K562 (cell line): ENCODE measurements around the gene RIMS3. TPM values are rescaled to one million over a fixed set of nuclear protein-coding genes. Genes with fewer than 3 reads are reported as not detected.
A peak's percentile ranks its signal among the peaks of the same experiment; 100 is the strongest.

Experiments used
- ARID3A ChIP-seq: IDR thresholded peaks from 2 replicates; pipeline ENCODE4 v1.6.1; 2012; ENCODE audit warnings: low read depth, low read length, improper control_type of control experiment, borderline replicate concordance
- CEBPZ ChIP-seq: fragments of 150-350 bp; IDR thresholded peaks from 2 replicates; pipeline ENCODE4 v1.6.1; 2014; ENCODE audit warnings: low read depth, mild to moderate bottlenecking, low read length, borderline replicate concordance
- DNMT1 ChIP-seq: fragments of 450-650 bp; IDR thresholded peaks from 2 replicates; pipeline ENCODE4 v1.6.1; 2016; ENCODE audit warnings: antibody characterized with exemption, mild to moderate bottlenecking
- DPF2 ChIP-seq: fragments of 450-650 bp; IDR thresholded peaks from 2 replicates; pipeline ENCODE4 v1.6.1; 2016
- E2F1 ChIP-seq: sonication (generic); formaldehyde crosslinking; IDR thresholded peaks from 2 replicates; pipeline ENCODE4 v1.8.1; 2023; ENCODE audit warnings: mild to moderate bottlenecking, missing genetic modification reagents, moderate library complexity
- E2F6 ChIP-seq, 2 experiments: IDR thresholded peaks; 2 replicates each; pipeline ENCODE4 v1.6.1; 2011; ENCODE audit warnings: borderline replicate concordance in 1 of 2, control low read depth in 1 of 2, low read depth in 1 of 2, low read length in 1 of 2, mild to moderate bottlenecking in 1 of 2, mixed read lengths in 1 of 2, moderate library complexity in 1 of 2; ENCODE audit not compliant: insufficient read depth in 1 of 2, insufficient read length in 1 of 2, poor library complexity in 1 of 2, severe bottlenecking in 1 of 2; ENCODE audit errors: extremely low read depth in 1 of 2
- HDAC6 ChIP-seq: IDR thresholded peaks from 2 replicates; pipeline ENCODE4 v1.6.1; 2012; ENCODE audit warnings: low read depth, mild to moderate bottlenecking, control low read depth, inconsistent platforms, low read length, moderate library complexity
- IRF9 ChIP-seq: fragments of 450-650 bp; IDR thresholded peaks from 2 replicates; pipeline ENCODE4 v1.6.1; 2016; ENCODE audit warnings: missing biosample characterization, missing genetic modification characterization
- MED1 ChIP-seq: sonication (generic); formaldehyde crosslinking; IDR thresholded peaks from 2 replicates; pipeline ENCODE4 v1.8.1; 2023; ENCODE audit warnings: missing genetic modification reagents, borderline replicate concordance
- NR2F6 ChIP-seq: fragments of 450-650 bp; formaldehyde crosslinking; IDR thresholded peaks from 2 replicates; pipeline ENCODE4 v1.4.0; 2020; ENCODE audit warnings: mild to moderate bottlenecking
- RUNX1 ChIP-seq: sonication (generic); IDR thresholded peaks from 2 replicates; pipeline ENCODE4 v1.6.1; 2016; ENCODE audit warnings: antibody characterized with exemption, low read depth
- SRSF1 ChIP-seq: fragments of 200-400 bp; formaldehyde crosslinking; IDR thresholded peaks from 2 replicates; pipeline ENCODE4 v1.6.1; 2017; ENCODE audit warnings: mild to moderate bottlenecking, low read depth, low read length, moderate library complexity
- TCF3 ChIP-seq: sonication (generic); formaldehyde crosslinking; IDR thresholded peaks from 2 replicates; pipeline ENCODE4 v1.4.0; 2020; ENCODE audit warnings: mild to moderate bottlenecking, missing genetic modification reagents
- ZNF133 ChIP-seq: fragments of 250-450 bp; sonication (Bioruptor Pico); IDR thresholded peaks from 2 replicates; pipeline ENCODE4 v1.4.0; 2020; ENCODE audit warnings: mild to moderate bottlenecking
- ZNF347 ChIP-seq: fragments of 450-650 bp; formaldehyde crosslinking; IDR thresholded peaks from 2 replicates; pipeline ENCODE4 v1.4.0; 2020; ENCODE audit warnings: low read depth, mild to moderate bottlenecking, moderate library complexity
- polyA plus RNA-seq, 8 experiments: library from polyadenylated mRNA; depleted of rRNA in 4 of 8; stranded (reverse) in 5 of 8; unstranded in 3 of 8; fragments of >200 nt; fragmentation: Nextera tagmentation in 2 of 8; fragmentation: Illumina TruSeq in 1 of 8; extraction: Ambion mirVana in 2 of 8; extraction: Trizol in 1 of 8; gene quantifications; 2 replicates each; pipeline versions ENCODE4 v1.2.1 to v1.2.3, GENCODE V29; 2011 to 2014; ENCODE audit warnings: inconsistent platforms in 1 of 8, missing spikeins in 1 of 8
- total RNA-seq, 7 experiments: library from RNA; depleted of rRNA in 6 of 7; stranded (reverse); fragments of >200 nt in 6 of 7; fragmentation: Illumina TruSeq in 2 of 7; extraction: Trizol in 2 of 7; gene quantifications; 2 replicates each; pipeline versions ENCODE4 v1.2.1 to v1.2.3, GENCODE V29; 2011 to 2021; ENCODE audit warnings: low replicate concordance in 1 of 7

RIMS3 gene
- total and polyA plus RNA-seq, 9 of the 15 experiments (the other 6 are each of a cell fraction or from before 2014, with no cell fraction given), result 0.06 to 1.2 (median 0.59) TPM

- TF ChIP-seq E2F6 (IDR thresholded peaks at IDR 0.05; ENCODE audit: borderline replicate concordance in 1 of 2, extremely low read depth in 1 of 2, insufficient read depth in 1 of 2, insufficient read length in 1 of 2, low read depth in 1 of 2, low read length in 1 of 2, poor library complexity in 1 of 2, severe bottlenecking in 1 of 2), result no peak
- TF ChIP-seq CEBPZ, result peak; percentile 84; the same call in 1 of the 2 replicates
- TF ChIP-seq RUNX1, result no peak
- TF ChIP-seq ZNF347 (CRISPR knock-in tag), result 0 out of 2 replicates have a peak, but pooled peaks have one; percentile 9
- TF ChIP-seq DPF2, result peak; percentile 53
- TF ChIP-seq ARID3A, result peak; percentile 69; the same call in 1 of the 2 replicates
- TF ChIP-seq TCF3 (CRISPR knock-in tag), result no peak
- no peak for TF ChIP-seq ZNF133 (CRISPR knock-in tag)
- no peak for TF ChIP-seq MED1
- TF ChIP-seq DNMT1, result no peak
- TF ChIP-seq NR2F6, result no peak
- no peak; the same call in 1 of the 2 replicates for TF ChIP-seq E2F1 (CRISPR knock-in tag)
- TF ChIP-seq SRSF1, result no peak
- TF ChIP-seq IRF9 (tag), result no peak
- no peak for TF ChIP-seq HDAC6
These were observed 43.8 kb upstream of the RIMS3 start (continued) for GRCh38 chr1:40709100-40709801.
